EH (cell line): ENCODE results near the gene GFRA1.
A peak's percentile ranks its signal among the peaks of the same experiment; 100 is the strongest.

Experiments
- DNase-seq: peaks from one replicate; pipeline ENCODE4 v3.0.0-alpha.2; 2015; ENCODE audit warnings: low read depth

Gene GFRA1

DNA sequence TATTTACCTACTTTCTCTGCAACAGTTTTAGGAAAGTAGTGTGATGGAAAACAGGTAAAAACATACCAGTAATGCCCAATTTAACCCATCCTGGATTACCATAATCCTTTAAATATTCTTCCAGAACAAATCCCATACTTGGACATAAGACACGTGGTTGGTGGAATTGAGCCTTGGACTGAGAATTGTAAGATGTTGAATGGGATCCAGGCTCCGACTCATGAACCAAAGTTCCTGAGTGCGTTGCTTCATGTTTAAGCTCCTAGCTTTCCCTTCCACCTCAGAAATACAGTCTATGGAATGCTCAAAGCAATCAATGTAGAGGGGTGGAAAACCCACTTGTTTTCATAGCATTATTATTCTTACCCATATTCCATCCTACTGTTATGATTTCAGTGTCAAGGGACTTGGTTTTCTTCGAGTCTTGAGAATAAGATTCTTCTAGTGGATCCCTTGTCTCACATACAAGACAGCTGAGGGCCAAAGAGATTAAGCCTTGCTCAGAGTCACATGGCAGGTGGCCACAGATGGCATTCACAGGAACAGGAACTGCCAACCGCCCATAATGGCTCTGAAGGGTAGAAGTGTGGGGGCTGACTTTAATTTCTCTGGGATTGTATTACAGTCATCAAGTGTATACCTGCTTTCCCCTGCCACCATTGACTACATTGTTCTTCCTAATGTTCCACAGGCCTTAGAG, 171.2 kb downstream of the GFRA1 start:
- peak; percentile 27 for DNase-seq

DNA sequence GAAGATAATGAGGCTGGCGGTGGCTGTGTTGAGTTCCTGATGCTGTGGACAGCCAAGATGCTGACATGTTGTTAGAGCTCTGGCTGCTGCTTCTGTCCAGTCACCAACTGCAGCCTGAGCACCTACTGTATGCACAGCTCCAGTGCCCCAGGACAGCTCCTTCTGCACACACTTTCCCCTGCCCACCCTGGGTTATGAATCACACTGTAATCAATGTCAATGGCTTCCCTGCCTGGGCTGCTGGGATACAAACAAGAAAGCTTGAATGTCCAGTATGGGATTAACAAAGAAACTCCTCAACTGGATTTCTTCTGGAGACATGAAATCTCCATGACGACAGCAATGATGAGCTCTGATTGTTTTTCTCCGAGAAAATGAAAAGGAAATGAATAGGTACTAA, 172.0 kb downstream of the GFRA1 start:
- no peak for DNase-seq

DNA sequence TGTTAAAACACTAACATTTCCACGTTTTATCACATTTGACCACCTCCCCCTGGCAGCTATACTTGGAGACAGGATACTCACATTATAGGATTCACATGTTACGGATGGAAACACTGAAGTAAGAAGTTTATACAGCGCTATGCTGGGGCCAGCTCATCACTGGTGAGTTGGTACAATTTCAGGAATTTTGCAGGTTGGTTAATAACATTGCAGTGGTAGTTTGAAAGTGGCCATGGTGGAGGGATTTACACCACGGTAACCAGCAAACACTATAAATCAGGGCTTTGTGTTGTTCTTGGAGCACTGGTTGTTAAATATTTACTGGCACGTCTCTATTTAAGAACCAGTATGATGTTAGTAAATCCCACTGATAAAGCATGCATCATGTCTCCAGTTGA, 174.0 kb downstream of the GFRA1 start:
- DNase-seq, result peak; percentile 19

DNA sequence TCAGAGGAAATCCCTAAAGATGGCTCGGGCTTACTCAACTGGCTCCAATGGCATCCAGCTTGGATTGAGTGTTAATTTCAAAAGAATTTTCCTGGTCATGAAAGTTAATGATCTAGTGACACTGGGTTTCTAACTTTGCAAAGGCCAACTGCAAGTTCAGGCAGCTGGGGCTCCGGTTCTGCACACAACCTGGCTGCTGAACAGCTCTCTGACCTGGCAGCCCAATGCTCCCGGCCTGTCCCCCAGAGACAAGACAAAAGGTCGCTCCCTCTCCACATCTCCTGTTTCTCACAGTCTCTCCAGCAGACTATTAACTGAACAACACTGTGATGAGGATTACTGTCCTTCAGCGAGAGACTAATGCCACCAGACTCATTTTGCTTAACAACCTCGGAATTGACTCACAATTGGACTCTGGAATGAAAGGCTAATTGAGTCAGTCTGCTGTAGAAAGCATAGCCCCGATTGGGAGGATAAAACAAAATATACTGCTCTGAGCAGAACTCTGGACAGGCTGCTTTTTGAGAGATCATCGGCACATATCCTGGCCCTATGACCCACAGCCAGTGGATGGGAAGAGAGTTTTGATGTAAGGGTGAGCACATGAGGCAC, 174.5 kb downstream of the GFRA1 start:
- DNase-seq, result no peak

DNA sequence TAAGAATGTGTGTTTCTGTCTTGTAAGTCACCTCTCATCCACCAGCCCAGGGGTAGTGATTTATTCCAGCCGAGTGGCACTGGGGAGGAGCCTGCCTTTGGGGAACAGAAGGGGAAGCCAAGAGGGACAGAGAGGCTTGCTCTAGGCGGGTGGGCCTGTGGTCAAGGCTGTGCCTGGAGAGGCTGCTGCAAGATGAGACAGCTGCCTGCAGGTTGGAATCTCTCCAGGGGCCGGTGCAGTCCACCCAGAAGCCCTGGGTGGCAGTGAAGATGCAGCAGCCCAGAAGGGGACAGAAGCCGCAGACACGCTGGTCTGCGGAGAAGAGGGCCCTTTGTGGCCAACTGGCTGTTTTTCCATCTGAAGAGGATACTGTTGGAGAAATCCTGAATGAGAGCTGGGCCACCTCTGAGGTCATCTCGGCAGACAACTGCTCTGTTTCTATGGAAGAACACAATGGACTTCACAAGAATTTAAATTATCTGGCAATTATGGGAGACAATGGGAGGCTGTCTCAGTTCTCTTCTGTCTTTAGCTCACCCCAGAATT, 175.7 kb downstream of the GFRA1 start:
- no peak for DNase-seq

DNA sequence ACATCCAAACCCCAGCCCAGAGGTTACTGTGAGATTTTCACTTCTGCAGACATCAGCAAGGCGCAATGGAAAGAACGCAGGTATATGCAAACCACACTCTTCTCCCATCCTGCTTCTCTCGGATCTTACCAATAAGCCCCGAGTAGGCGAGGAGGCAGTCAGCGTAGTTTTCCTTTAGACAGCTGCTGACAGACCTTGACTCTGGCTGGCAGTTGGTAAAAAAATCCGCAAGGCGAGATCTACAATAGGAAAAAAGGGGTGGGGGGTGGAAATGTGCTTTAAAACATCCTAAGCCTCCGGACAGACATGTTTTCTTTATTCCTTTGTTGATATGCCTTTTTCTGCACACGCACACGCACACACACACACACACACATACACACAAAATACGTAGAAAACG, 176.5 kb downstream of the GFRA1 start:
- DNase-seq, result no peak

DNA sequence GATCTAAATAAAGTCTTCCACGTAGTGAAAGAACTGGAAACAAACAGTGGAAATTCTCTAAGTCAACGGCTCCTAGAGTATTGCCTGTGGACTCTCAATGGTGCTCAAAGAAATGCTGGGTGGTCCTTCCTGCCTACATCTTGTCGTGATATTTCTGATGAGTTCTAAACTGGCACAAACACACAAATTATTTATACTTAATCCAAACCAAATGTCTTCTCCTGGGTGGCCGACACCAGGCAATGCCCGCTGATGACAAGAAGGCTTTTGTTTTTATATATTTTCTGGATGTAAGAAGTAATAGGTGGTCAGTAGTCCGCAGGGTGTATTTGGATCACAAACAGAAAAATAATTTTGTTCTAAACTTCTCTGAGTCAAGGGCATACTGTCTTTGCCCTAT, 178.7 kb downstream of the GFRA1 start:
- DNase-seq, result no peak

DNA sequence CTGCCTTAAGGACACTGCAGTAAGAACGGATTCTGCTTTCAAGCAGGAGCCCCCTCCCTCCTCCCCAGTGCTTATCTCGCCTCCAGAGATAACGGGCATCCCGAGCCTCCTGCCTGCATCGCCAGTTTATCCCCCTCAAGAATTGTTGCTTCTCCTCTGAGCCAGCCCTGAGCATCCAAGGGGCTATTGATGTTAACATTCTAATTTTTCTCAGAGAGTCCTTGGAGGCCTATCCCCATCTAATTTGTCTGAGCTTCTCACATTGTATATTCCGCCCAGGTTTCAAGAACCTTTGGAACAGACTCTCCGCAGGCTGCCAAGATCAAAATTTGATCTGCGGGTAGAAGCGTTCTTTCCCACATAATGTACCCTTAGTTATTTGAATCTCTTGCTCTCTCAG, 180.0 kb downstream of the GFRA1 start:
- no peak for DNase-seq

DNA sequence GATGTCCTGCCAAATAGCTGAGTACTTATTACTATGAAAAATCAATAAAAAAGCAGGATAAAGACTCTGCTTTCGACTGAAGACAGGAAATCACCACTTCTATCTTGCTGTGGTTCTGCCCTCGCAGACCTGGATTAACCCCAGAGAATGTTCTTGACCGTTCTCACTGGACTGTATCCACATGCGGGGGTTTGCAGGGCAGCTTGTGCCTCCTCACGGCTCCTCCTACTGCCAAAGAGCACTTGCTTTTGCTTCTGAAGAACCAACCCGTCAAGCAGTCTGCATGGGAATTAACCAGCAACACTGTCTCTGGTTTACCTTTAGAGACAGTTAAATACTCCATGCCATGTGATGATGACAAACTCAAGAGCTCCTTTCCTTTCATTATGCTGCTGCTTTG, 184.0 kb downstream of the GFRA1 start:
- no peak for DNase-seq

DNA sequence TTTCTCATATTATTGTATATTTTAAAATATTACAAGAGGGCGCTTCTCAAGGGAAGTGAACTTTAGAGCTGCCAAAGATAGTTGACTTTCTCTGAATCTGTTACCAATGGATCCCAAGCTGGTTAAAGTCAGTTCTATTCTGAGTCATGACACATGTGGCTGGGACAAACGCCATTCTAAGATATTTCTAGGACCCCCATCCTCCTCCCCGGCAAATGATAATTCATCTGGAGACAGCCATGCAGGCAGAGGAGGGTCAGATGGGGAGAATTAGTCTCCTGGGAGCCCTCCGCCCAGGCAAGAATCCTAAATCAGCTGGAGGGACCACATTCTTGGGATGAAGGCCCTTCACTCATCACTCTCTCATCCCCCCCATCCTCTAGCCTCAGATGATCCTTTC, 187.7 kb downstream of the GFRA1 start:
- DNase-seq, result no peak

DNA sequence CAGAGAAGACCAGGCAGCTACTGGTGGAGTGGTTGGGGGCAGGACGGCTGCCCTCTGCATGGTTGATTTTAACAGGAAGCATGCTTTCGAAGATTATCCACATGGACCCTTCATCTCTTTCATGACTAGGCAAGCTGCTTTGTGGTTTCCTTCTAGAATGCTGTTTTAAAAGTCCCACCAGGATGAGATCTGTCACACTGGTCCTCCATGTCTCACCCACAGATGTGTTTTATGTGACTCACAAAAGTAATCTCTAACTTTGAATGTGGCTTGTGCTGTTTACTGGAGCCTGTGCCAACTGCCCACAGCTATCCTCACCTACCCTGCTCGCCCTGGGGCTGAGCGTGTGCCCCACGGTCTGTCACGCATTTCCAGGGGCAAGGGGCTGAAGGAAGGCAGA, 188.8 kb downstream of the GFRA1 start:
- DNase-seq, result peak; percentile 13

DNA sequence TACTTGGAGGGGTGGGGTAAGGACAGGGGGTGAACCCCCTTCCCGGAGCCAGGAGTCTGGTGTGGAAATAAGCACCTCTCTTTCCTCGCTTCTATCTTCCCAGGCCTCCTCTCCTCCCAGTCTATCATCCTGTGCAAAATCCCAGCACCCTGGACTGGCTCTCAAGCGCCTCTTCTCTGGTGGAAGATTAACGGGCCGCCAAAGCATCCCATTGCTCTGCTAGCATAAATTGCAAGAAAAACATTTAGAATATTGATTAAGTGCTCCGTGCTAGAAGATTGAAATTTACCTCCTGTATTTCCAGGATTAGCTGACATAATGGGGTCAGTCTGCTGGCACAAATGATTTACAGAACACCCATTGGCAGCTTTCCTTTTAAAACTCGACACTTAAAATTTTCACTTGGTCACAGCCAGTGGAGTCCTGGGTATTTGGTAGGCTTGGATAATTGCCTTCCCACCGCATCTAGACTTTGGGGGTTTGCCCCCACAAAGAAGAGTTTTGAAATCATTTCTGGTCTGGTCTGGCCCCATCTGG, 189.7 kb downstream of the GFRA1 start:
- DNase-seq, result no peak

DNA sequence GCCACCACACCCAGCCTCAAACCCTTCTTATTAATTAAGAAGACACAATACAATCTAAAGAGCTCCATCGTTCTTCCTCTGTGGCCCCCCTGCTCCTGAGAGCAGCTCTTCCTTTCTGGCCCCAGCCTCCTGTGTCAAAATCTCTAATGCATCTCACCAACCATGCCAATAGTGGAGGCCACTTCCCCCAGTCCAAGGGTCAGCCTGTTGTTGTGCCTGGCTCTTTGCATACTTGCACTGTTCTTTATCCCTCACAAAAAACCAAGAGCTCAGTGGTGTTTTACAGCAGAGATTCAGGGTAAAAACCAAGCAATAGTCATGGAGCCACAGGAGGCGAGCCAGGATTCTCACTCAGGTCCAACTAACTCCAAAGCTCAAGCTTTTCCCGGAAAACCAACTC, 190.2 kb downstream of the GFRA1 start:
- DNase-seq, result no peak

DNA sequence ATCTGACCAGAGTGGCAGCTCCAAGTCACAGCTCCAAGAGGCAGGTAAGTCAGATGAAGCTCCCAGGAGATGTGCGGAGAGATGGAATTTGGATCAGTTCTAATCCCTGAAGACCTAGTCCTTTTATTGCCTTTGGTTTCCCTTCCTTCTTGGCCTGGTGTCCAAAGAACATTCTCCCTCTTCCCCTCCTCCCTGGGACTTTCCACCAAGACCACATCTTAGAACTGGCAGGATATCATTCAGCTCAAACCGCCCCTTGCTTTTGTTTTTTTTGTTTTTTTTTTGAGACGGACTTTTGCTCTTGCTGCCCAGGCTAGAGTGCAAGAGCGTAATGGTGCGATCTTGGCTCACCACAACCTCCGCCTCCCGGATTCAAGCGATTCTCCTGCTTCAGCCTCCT, 190.8 kb downstream of the GFRA1 start:
- no peak for DNase-seq

DNA sequence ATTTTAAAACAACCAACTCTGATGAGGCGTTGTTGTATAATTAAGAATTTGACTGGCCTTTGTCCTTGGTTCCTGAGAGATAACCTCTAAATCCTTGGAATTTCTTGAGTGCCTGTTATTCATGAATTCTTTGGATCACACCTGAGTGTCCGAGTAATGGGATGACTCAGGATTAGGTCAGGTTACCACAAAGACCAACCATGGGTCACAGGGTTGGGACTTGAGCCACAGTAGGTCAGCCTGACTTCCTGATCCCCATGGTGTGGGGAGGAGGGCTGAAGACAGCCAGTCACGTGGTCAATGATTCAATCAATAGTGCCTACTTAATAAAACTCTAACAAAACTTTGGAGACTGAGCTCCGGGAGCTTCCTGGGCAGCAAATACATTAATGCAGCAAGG, 192.5 kb downstream of the GFRA1 start:
- peak; percentile 12 for DNase-seq

DNA sequence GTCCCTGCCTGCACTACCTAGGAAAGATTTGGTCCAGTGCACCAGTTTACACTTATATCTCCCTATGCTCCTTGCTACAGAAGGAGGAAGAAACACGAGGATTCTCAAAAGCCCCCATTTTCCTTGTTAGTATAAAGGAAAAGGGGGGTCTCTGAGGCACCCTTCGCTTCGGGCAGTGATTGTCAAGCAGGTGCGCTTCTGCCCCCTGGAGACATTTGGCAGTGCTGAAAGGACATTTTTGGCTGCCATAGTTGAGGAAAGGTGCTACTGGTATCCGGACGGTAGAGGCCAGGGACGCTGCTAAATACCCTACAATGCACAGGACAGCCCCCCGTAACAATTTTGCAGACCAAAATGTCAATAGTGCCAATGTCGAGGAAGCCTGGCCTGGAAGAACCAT, 193.7 kb downstream of the GFRA1 start:
- no peak for DNase-seq

DNA sequence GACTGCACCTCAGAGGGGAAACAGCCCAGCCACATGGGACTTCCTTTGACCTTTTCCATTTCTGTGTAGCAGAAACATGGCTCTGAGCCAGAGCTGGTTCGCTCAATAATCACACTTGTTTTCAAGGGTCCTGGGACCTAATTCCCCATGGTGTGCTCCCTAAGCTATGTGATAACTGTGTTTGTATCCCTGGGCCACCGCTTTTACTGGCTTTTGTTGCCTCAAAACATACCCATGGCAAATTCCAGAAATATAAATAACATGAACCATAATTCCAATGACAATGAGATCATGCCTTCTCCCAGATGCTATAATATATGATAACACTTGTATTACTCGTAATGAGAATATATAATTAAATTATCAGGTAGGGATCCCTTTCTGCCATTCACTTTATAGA, 196.4 kb downstream of the GFRA1 start:
- DNase-seq, result no peak

DNA sequence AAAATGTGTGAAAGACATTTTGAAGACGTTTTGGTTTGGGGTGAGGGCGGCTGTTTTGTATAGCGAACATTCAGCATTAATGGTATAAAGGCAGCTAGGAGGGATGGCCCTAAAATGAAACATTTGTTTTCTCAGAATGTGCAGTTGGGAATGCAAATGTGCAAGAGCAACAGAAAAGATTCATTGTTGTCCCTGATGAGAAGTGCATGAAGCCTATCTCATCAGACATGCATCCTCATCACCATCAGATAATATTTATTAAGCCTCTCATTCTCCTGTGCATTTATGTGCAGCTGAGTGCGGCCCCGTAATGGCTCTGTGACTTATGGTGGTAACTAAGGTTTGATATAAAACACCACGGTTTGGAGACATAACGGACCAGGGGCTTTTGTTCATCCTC, 199.5 kb downstream of the GFRA1 start:
- DNase-seq, result no peak

DNA sequence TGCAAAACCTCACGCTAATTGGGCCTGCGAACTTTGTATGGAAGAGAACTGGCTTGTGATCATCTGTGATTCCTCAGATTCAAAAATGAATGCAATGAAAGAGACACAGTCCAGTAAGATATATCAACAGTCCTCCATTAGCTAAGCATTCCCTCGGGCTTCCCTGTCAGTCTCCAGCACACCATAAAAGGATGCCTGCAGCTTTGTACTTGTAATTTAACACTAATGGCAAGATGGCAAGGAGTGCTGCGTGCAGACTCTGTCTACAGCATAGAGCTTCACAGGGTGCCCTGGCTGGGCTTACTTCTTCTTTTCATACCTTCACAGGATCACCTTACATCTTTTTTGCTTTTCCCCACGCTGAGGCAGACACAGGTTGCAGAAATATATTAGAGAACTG, 200.0 kb downstream of the GFRA1 start:
- DNase-seq, result peak; percentile 7

DNA sequence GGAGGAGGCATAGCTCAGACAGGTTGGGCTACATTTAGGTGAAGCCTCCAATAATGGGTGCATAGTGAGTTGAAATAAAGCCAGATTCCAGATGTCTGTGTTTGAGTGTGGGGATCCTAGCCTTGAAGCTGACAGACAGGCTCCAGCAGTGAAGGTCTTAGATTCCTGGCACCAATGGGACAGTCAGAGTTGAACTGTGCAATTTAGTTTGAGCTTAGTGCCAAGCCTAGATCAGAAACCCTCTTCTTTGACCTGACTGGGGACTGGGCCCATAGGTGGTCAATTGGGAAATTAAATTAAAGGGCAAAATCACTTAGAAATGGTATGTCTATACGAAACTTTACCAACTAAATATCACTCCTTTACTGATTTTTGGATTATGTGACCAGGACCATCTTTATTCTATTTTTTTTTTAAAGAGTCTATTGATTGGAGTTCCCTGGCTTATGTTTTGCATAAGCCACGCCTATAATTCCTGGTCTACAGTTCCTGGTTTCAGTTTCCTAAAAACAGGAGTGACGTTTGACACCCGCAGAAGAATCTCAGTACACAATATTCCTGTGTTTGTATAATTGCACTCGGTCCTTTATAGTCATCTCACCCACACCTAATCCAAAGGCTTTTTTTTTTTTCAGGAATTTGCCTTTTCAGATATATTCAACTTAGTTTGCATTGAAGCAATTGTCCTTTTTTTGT, 201.4 kb downstream of the GFRA1 start:
- DNase-seq, result no peak

DNA sequence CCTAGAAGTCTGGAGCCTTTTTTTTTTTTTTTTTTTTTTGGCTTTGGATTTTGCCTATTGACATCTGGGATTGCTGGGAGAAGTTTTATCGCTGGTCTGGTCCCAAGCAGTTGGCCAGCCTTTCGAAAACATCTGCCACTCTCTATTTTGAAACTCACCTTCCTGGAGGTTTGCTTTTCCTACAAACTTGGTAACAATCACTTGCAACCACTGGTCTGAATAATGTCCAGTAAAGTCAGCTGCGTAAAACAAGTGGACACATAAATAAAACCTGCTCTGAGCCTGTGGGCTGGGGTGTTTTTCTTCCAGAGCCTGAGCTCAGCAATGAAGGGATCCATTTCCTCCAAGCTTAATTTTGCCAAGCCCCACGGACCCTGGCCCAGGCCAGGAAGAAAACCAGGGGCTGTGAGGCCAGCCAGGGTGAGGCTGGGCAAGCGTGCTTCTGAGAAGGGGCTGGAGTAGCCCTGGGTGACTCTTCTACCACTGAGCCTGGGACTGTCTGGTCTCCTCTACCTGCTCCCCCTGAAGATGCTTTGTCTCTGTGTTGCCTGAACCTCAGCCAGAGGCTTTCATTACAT, 202.2 kb downstream of the GFRA1 start:
- DNase-seq, result no peak

DNA sequence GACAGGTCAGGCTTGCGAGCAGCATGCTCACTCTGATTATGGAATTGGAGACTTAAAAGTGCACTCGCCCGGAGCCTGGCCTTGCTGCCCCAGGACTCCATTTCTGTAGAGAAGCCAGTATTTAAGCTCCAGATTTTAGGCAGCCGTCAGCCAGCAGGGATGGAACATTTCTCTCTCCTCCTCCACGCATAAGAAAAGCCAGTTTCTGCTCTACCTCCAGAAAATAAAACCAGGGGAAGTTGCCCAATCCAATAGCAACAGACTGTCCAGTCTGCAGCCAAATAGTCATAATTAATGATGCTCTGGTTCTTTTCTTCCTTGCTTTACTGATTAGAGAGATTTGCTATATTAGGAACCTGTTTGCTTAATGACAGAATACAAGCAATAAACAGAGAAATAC, 203.2 kb downstream of the GFRA1 start:
- DNase-seq, result no peak

DNA sequence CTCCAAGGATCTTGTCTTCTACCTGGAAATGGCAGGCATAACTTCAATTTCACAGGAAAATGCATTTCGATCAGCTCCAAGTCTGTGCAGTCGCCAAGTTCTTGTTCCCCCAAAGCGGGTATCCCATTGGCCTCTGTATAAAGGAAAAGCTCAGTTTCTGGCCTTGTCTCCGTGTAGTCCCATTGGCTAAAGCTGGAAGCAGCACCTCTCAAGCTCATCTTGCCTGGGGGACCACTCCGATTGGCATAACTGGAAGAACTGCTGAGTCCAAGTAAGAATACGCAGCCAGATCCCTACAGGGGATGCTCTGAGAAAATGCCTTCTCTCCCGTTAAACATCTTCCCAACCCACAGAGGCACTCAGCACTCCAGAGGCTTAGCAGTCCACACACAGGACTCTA, 205.2 kb downstream of the GFRA1 start:
- DNase-seq, result no peak
